GM11168 (cell line): ENCODE measurements around the gene MAP3K7.
"Not testable (repeated sequence)": the region's sequence is repeated elsewhere in the genome, so short reads cannot be mapped to it uniquely, and the experiment has no call there.

ENCODE experiments used
- in situ Hi-C: fragments of 300-500 bp; cut with MboI; formaldehyde crosslinking; loops from one replicate; pipeline ENCODE4 v1.12.0; 2022; ENCODE audit warnings: low sequenced_read_pairs; ENCODE audit not compliant: unreplicated experiment

The MAP3K7 gene

DNA sequence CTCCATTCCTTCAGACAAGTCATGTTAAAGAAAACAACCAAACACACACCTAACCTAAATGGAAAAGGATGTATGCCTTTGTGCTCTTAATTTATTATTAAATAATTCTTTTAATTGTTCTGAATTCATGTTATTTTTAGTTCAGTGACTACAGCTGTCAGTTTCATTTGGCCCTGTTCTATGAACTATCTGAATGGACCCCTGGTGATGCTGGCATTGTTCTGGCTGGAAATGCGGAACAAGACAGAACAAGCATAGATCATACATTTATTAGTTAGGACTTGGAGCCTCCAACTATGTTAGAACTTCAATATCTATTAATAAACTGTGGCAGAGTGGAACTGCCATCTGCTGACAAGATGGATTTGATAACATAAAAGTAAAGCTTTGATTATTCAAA is 5.7 kb downstream of the MAP3K7 start:
- in situ Hi-C loops = no loop called here

DNA sequence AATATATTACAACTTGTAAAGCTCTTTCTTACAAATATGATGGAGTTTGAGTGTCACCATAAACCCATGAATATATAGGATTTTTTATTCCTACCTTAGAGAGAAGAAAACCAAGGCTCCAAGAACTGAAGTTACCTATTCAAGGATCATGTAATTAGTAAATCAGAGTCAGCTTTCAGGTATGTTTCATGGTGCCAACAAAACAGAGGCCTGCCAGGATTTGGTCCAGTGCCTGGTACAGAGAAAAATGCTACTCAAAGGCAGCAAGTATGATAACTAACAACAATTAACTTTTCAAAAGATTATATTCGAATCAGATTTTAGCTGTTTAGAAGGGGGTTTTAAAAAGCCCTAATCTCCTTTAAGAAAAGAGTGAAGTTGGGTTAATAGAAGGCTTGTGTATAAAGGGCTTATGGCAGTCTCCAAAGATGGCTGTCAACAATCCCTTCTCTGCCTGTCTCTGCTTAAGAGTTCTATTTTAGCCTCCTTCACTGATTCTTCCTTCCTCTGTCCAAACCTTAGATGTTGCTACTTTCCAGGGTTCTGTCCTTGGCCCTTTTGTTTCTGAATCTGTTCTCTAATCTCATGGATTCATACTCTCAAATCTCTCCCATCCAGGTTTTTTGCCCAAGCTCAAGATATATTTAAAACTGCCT is 7.8 kb downstream of the MAP3K7 start:
- in situ Hi-C loops = no loop called here

DNA sequence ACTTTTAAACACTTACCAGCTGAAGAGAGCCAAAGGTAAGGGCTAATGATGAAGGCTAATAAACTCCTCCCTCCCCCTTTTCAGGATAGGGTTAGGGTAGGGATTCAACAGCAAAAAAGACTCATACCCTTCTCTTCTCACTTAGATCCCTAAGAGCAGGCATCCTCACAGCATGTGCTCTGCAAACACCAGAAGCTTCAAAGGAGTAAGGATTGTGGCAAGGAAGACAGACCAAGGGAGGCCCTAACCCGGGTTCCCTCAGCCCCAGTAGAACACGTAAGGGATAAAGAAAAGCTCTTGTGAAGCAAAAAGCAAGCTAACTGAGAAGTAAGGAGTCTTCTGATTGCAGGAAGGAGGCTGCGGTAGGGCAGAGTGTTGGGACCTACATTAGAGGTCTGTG is 11.6 kb downstream of the MAP3K7 start:
- in situ Hi-C loops = no loop called here

DNA sequence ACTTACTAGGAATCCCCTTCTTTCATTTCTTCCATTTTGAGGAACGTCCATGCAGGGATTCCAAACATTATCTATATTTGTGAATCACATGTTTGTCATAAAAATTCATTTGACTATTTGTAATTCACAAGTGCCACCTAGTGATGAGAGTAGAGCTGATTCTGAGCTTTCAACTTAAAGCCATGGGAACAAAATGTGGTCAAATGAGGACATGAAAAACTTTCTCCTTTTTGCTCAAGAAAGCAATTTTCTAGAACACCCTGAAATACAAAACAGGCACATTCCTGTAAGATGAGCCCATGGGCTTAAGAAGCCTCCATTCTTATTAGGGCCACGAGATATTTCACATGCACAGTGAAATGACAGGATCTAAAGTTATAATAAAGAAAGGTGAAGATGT is 12.3 kb downstream of the MAP3K7 start:
- in situ Hi-C loops = no loop called here

DNA sequence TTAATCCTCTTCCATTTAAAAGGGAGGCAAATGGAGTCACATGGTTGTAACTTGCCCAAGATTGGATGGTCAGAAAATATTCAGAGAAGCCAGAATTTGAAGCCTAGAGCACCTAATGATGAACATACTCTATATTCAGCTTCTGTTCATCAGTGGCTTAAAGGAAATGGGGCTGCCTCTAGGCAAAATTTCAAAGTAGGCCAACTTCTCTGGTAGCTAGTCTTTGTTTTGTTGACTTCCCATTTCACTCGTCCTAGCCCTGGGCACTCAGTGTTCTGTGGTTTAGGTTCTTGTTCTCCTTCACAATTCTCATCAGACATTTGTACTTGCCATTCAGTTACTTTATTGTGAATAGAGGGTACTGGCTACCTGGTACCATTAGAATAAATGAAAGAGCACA is 13.2 kb downstream of the MAP3K7 start:
- in situ Hi-C loops = no loop called here

- in situ Hi-C loops = no loop called here
These were observed 14.0 kb downstream of the MAP3K7 start for GRCh38 chr6:90572856-90573255.

DNA sequence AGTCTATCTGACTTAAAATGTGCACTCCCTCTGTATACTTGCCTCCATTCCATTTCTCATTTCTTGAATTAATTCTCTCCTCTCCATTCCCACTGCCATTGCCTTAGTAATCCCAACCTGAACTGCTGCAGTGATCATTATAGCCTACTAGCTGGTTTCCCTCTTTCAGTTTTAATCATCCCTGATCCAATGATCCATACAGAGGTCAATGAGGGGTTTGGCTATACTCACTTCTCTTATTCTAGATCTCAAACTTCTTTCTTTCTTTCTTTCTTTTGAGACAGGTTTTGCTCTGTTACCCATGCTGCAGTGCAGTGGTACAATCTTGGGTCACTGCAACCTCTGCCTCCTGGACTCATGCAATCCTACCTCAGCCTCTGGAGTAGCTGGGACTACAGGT is 17.6 kb downstream of the MAP3K7 start:
- in situ Hi-C loops = no loop called here

- in situ Hi-C loops = not testable (repeated sequence)
These were observed 19.2 kb downstream of the MAP3K7 start for GRCh38 chr6:90567682-90568081.

DNA sequence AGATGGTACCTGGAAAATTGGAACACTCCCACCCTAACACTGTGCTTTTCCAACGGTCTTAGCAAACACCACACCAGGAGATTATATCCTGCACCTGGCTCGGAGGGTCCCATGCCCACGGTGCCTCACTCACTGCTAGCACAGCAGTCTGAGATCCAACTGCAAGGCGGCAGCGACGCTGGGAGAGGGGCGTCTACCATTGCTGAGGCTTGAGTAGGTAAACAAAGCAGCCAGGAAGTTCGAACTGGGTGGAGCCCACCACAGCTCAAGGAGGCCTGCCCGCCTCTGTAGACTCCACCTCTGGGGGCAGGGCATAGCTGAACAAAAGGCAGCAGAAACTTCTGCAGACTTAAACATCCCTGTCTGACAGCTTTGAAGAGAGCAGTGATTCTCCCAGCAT is 24.5 kb downstream of the MAP3K7 start:
- in situ Hi-C loops = not testable (repeated sequence)

DNA sequence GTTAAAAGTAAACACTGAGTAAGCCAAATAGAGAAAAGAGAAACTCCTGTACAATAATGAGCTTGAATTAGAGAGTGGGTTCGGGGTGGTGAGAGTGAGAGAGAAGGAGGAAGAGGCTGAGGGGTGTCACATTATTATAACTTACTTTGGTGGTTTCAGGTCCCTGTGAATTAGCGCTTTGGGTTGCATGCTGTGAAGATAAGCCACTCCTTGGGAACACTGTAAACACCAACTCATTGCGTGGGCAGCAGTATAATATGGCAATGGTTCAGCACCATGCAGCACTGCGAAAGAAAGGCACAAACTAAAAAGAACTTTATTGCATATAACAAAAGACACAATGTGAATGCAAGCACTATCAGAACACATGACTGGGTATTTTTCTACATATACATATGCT is 26.9 kb downstream of the MAP3K7 start:
- in situ Hi-C loops = no loop called here

DNA sequence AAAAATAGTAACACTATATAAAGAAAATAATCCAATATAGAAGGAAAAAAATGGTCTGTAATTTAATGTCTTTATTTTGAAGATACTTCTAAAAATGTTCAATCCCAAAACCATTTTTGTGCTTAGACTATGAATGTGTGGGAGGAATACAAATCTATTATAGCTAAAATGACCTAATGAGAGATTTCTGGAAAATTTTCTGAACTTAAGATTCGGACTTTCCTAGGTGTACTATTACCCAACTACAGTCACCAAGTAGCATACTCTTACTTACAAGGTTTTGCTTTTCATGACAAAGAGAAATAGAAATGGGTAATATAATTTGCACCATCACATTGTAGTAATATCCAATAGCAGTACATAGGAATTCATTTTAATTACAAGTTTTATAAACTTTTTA is 29.9 kb downstream of the MAP3K7 start:
- in situ Hi-C loops = no loop called here

GRCh38 chr6:90547991-90548390 is 38.9 kb downstream of the MAP3K7 start:
- in situ Hi-C loops = no loop called here

GRCh38 chr6:90547079-90547478 is 39.8 kb downstream of the MAP3K7 start:
- in situ Hi-C loops = no loop called here

DNA sequence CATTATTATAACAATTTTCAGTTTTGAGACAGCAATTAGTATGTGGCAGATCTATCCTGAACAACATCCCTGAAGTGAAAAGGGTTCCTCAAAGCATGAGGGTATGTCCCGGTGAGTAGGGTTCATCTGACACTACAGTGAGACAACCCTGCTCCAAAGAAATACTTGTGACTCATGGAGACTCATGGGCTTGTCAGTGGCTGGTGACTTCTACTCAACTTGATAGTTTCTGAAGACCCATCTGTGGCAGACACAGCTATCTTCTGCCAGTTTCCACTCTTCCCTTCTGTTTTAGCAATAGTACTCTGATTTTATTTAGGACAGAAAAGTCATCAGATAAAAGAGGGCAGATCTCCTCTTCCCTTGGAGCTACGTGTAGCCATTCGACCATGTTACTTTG is 41.4 kb downstream of the MAP3K7 start:
- in situ Hi-C loops = no loop called here

DNA sequence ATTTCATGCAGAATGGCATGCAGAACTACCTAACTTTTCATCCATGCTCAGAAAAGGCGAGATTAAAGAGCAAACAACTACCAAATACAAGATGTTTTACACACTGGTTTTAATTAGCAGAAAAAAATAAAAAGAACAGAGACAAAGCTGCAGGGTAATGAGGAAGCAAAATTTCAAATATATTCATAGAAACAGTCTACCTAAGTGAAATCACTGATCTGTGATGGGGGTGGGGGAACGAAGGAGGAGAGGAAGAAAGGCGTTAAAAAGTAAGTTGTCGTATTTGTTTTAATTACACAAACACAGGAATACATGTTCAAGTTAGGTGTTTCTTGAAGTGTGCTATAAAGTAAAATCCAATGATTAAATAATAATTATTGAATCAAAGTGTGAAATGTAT is 42.1 kb downstream of the MAP3K7 start:
- in situ Hi-C loops = no loop called here

DNA sequence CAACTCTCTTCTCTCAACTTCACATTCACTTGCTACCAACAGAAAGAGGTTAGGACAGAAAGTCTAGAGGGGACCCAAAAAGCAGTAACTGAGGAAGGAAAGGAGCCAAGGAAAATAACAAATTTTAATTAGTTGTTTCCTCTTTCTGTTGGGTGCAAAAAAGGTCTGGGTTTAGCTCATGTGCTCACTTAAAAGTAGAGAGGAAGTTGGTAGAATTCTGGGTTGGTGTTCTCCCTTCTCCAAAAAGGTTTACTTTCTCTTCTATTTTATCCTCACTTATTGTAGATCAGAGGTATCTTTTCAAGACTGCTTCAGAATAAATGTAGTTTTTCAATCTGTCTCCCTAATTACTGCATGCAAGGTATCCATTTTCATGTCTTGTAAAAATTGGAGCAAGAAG is 42.8 kb downstream of the MAP3K7 start:
- in situ Hi-C loops = no loop called here

DNA sequence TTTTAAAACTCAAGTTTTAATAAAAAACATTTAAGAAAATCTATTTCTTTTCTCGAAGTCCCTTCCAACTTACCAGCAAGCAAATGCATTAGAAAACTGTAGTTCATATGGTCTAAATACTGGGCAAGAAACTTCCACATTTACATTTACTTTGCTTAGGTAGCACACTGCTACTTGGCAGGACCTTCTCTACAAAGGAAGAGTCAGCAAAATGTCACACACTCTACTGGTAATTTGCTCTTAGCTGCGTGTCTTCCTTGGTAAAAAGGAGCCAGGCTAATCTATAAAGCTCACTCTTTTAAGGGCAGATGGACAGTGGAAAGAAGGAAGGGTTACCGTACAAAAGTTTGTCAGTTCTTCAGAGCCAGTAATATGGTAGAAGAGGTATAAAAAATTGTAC is 45.7 kb downstream of the MAP3K7 start:
- in situ Hi-C loops = no loop called here

GRCh38 chr6:90538278-90539046 is 48.4 kb downstream of the MAP3K7 start:
- in situ Hi-C loops = no loop called here

DNA sequence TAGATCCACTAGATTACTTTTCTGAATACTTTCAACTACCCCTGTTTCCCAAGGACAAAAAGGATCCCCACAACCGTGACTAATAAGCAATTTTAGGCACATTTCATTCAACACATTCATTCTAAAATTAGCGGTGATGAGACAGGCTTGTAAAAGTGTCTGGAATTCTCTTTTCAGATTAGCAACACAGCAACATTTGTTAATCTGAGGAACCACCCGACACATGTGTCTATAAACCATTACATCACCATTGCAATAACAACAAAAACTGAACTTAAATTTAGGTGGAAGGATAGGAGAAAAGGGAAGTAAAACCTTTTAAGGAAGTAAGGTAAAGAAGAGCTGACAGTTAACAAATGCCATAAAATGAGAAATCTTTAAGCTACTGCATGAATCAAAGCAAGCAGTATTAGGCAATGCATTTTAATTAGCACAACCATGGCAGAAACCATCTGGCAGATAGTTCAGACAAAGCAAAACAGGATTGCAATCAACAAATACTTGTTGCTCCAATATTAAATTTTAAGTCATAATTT is 49.1 kb downstream of the MAP3K7 start:
- in situ Hi-C loops = no loop called here

DNA sequence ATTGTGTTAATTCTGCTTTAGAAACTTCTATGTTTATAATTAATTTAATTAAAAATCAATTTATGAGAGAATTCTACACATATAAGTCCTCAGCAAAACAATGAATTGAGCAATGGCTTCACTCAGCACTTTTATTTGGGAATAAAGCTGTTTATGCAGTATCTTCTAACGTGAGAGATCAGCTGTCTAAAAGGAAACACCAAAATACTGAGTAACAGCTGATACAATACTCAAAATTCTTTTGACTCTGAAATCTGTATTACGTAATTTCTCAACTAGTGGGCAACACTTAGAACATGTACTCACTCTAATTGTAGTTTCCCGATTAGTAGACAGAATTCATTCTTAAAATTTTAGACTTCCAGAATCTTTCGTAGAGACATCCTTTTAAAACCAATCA is 49.8 kb downstream of the MAP3K7 start:
- in situ Hi-C loops = no loop called here

GRCh38 chr6:90536520-90536919 is 50.4 kb downstream of the MAP3K7 start:
- in situ Hi-C loops = no loop called here
